NCI-H460 (cell line): Measurements from ENCODE around the gene MRTFA. TPM values are rescaled to one million over a fixed set of nuclear protein-coding genes. Genes with fewer than 3 reads are reported as not detected.
"Not testable (repeated sequence)": the region's sequence is repeated elsewhere in the genome, so short reads cannot be mapped to it uniquely, and the experiment has no call there.

Experiments
- DNase-seq: peaks from one replicate; pipeline ENCODE4 v3.0.0-alpha.2; 2016; ENCODE audit warnings: low read depth; ENCODE audit errors: extremely low read depth
- total RNA-seq: library from RNA; depleted of rRNA; stranded (reverse); fragments of >200 nt; shearing (Covaris generic); gene quantifications from 2 replicates; pipeline ENCODE4 v1.2.3, GENCODE V29; 2014

MRTFA gene
- total RNA-seq, 1 experiment from 2014 or later: 5.7 TPM

GRCh38 chr22:40529821-40530220 lies 106.7 kb downstream of the MRTFA start:
- DNase-seq: no peak

- no peak for DNase-seq
These were observed 109.6 kb downstream of the MRTFA start for GRCh38 chr22:40526960-40527359.

GRCh38 chr22:40525250-40525884 lies 111.2 kb downstream of the MRTFA start:
- DNase-seq: no peak

GRCh38 chr22:40524392-40525249 lies 111.9 kb downstream of the MRTFA start:
- no peak for DNase-seq

- no peak for DNase-seq
These were observed 114.4 kb downstream of the MRTFA start for GRCh38 chr22:40522141-40522540.

- DNase-seq: no peak
These were observed 115.5 kb downstream of the MRTFA start for GRCh38 chr22:40521046-40521445.

- DNase-seq: no peak
These were observed 116.0 kb downstream of the MRTFA start for GRCh38 chr22:40520562-40520961.

GRCh38 chr22:40519948-40520331 lies 116.6 kb downstream of the MRTFA start:
- DNase-seq: no peak

- DNase-seq: no peak
These were observed 117.1 kb downstream of the MRTFA start for GRCh38 chr22:40519284-40519947.

GRCh38 chr22:40518840-40519239 lies 117.7 kb downstream of the MRTFA start:
- no peak for DNase-seq

- no peak for DNase-seq
These were observed 118.9 kb downstream of the MRTFA start for GRCh38 chr22:40517631-40518030.

GRCh38 chr22:40516416-40516815 lies 120.1 kb downstream of the MRTFA start:
- no peak for DNase-seq

- DNase-seq: peak; percentile 78
These were observed 123.9 kb downstream of the MRTFA start for GRCh38 chr22:40512426-40513136.

- DNase-seq: no peak
These were observed 124.9 kb downstream of the MRTFA start for GRCh38 chr22:40511604-40512003.

GRCh38 chr22:40510631-40511364 lies 125.7 kb downstream of the MRTFA start:
- DNase-seq: no peak

- DNase-seq: no peak
These were observed 127.0 kb downstream of the MRTFA start for GRCh38 chr22:40509401-40510134.

GRCh38 chr22:40508046-40508445 lies 128.5 kb downstream of the MRTFA start:
- DNase-seq: not testable (repeated sequence)

- no peak for DNase-seq
These were observed 129.0 kb downstream of the MRTFA start for GRCh38 chr22:40507491-40507890.

- DNase-seq: no peak
These were observed 129.8 kb downstream of the MRTFA start for GRCh38 chr22:40506762-40507161.
